ENCODE measurements around the gene PADI1.

Gene PADI1

GRCh38 chr1:17236779-17237560, 32.0 kb downstream of the PADI1 start (continued):
- TF ChIP-seq ZNF248 (tag by site-specific recombination; IDR thresholded peaks at IDR 0.05) (no peak), ZNF555 (tag by site-specific recombination; conservative IDR thresholded peaks at IDR 0.05) (no peak), ZNF132 (tag by site-specific recombination; IDR thresholded peaks at IDR 0.05; ENCODE audit: borderline replicate concordance) (no peak), ZNF146 (tag by site-specific recombination; IDR thresholded peaks at IDR 0.05) (no peak), HOXC10 (CRISPR knock-in tag; IDR thresholded peaks at IDR 0.05) (no peak), ZNF133 (tag by site-specific recombination; IDR thresholded peaks at IDR 0.05) (no peak), ZBTB10 (tag by site-specific recombination; IDR thresholded peaks at IDR 0.05) (peak; percentile 77), ZNF404 (tag by site-specific recombination; IDR thresholded peaks at IDR 0.05) (no peak), OSR2 (tag by site-specific recombination; IDR thresholded peaks at IDR 0.05) (0 out of 2 replicates have a peak, but pooled peaks have one; percentile 6), HOXD13 (CRISPR knock-in tag; IDR thresholded peaks at IDR 0.05; ENCODE audit: borderline replicate concordance) (no peak), ZNF280C (tag by site-specific recombination; IDR thresholded peaks at IDR 0.05) (no peak), BCL6B (tag by site-specific recombination; IDR thresholded peaks at IDR 0.05) (no peak), ZNF654 (tag by site-specific recombination; IDR thresholded peaks at IDR 0.05; ENCODE audit: low read depth) (peak; percentile 73), ZNF366 (tag by site-specific recombination; conservative IDR thresholded peaks at IDR 0.05) (peak; percentile 96), ZNF121 (tag by site-specific recombination; IDR thresholded peaks at IDR 0.05) (peak; percentile 82), MEIS1 (CRISPR knock-in tag; IDR thresholded peaks at IDR 0.05; ENCODE audit: borderline replicate concordance) (no peak), ZNF600 (tag by site-specific recombination; IDR thresholded peaks at IDR 0.05) (peak; percentile 92), GLIS2 (tag by site-specific recombination; IDR thresholded peaks at IDR 0.05) (no peak), SP2 (tag by site-specific recombination; IDR thresholded peaks at IDR 0.05) (no peak), ZNF416 (tag by site-specific recombination; IDR thresholded peaks at IDR 0.05) (no peak), ZNF639 (tag by site-specific recombination; IDR thresholded peaks at IDR 0.05) (peak; percentile 83), ZNF423 (tag by site-specific recombination; IDR thresholded peaks at IDR 0.05) (peak; percentile 62), ZNF324 (tag by site-specific recombination; IDR thresholded peaks at IDR 0.05) (peak; percentile 62), ZBTB1 (tag by site-specific recombination; IDR thresholded peaks at IDR 0.05) (no peak), ZNF747 (tag by site-specific recombination; IDR thresholded peaks at IDR 0.05) (no peak), AEBP2 (tag by site-specific recombination; IDR thresholded peaks at IDR 0.05; ENCODE audit: borderline replicate concordance) (no peak), ZNF785 (tag by site-specific recombination; IDR thresholded peaks at IDR 0.05) (no peak), ZSCAN30 (tag by site-specific recombination; IDR thresholded peaks at IDR 0.05) (peak; percentile 95; the same call in 1 of the 2 replicates), ZNF610 (tag by site-specific recombination; IDR thresholded peaks at IDR 0.05; ENCODE audit: borderline replicate concordance) (no peak), CTCF (tag by site-specific recombination; IDR thresholded peaks at IDR 0.05) (peak; percentile 95)

Data from HEK293 (cell line).